CD4-positive, alpha-beta T cell (primary cell): ENCODE measurements around the gene GLYR1. TPM values are rescaled to one million over a fixed set of nuclear protein-coding genes. Genes with fewer than 3 reads are reported as not detected.

ENCODE experiments used
- ATAC-seq: fragments of 200-7000 bp; cut with Tn5 transposase; one replicate; pipeline ENCODE4 v1.10.0; 2022; ENCODE audit warnings: mild to moderate bottlenecking; ENCODE audit not compliant: poor library complexity
- CTCF ChIA-PET: fragments of 350-600 bp; sonication (Branson Sonifier 250); formaldehyde crosslinking; loops from one replicate; lab custom pipeline; 2021; ENCODE audit warnings: antibody characterized with exemption, inconsistent platforms; lab: Charles Lee
- POLR2A ChIA-PET: fragments of 350-600 bp; sonication (Branson Sonifier 250); formaldehyde crosslinking; loops from one replicate; lab custom pipeline; 2021; ENCODE audit warnings: antibody characterized with exemption, inconsistent platforms; lab: Charles Lee
- DNase-seq, 14 experiments: peaks; one replicate each; pipeline ENCODE4 v3.0.0-alpha.2; 2013 to 2020; ENCODE audit warnings: mixed read lengths in 2 of 14
- H3K27ac ChIP-seq, 2 donors: one replicate each; pipeline versions ENCODE4 v1.5.1 to v1.7.0; 2013; ENCODE audit warnings: low read length in 2 of 2, low read depth in 1 of 2, mild to moderate bottlenecking in 1 of 2
- H3K27me3 ChIP-seq, 2 experiments: 1 replicate in 1 of 2; 2 replicates in 1 of 2; pipeline versions ENCODE4 v1.6.1 to v1.7.0; 2013; ENCODE audit warnings: low read length in 2 of 2, control low read depth in 1 of 2, mild to moderate bottlenecking in 1 of 2, moderate library complexity in 1 of 2; ENCODE audit not compliant: insufficient read depth in 2 of 2, control insufficient read depth in 1 of 2
- H3K36me3 ChIP-seq: one replicate; pipeline ENCODE4 v1.6.1; 2013; ENCODE audit warnings: low read length, control low read depth; ENCODE audit not compliant: insufficient read depth
- H3K4me1 ChIP-seq: one replicate; pipeline ENCODE4 v1.6.1; 2013; ENCODE audit warnings: low read length, control low read depth; ENCODE audit not compliant: insufficient read depth
- H3K4me3 ChIP-seq: one replicate; pipeline ENCODE4 v1.5.1; 2013; ENCODE audit warnings: mild to moderate bottlenecking, low read length, moderate library complexity
- H3K9me3 ChIP-seq, 2 experiments: 1 replicate in 1 of 2; 2 replicates in 1 of 2; pipeline versions ENCODE4 v1.6.1 to v1.7.0; 2013; ENCODE audit warnings: low read length in 2 of 2, mild to moderate bottlenecking in 2 of 2, control low read depth in 1 of 2, moderate library complexity in 1 of 2; ENCODE audit not compliant: control insufficient read depth in 1 of 2, insufficient read depth in 1 of 2
- H3K27ac Mint-ChIP-seq: one replicate; pipeline ENCODE4 v1.8.0; 2020; ENCODE audit warnings: mixed read lengths
- H3K27me3 Mint-ChIP-seq: one replicate; pipeline ENCODE4 v1.8.0; 2021; ENCODE audit warnings: mixed read lengths
- H3K36me3 Mint-ChIP-seq: one replicate; pipeline ENCODE4 v1.8.0; 2021; ENCODE audit warnings: low read depth, mixed read lengths
- H3K4me1 Mint-ChIP-seq: one replicate; pipeline ENCODE4 v1.8.0; 2021; ENCODE audit warnings: low read depth, mixed read lengths
- H3K4me3 Mint-ChIP-seq: one replicate; pipeline ENCODE4 v1.8.0; 2020; ENCODE audit warnings: mild to moderate bottlenecking, mixed read lengths
- H3K9me3 Mint-ChIP-seq: one replicate; pipeline ENCODE4 v1.8.0; 2020; ENCODE audit warnings: mixed read lengths
- CTCF ChIP-seq: fragments of 200-600 bp; IDR thresholded peaks from one replicate; pipeline ENCODE4 v1.8.0; 2022; ENCODE audit warnings: antibody characterized with exemption, mild to moderate bottlenecking
- intact Hi-C, 2 experiments: fragments of 100-400 bp; cut with DNase I in 1 of 2; cut with micrococcal nuclease in 1 of 2; formaldehyde crosslinking; loops; one replicate each; pipeline versions ENCODE4 v1.15.1 to v1.9.0; 2023 to 2025; cut with DNase I, micrococcal nuclease
- total RNA-seq, 174 experiments: library from RNA in 2 of 174; stranded (reverse) in 2 of 174; gene quantifications; one replicate each; pipeline ENCODE4 v1.2.3 and lab custom pipeline; 2021 to 2026

Gene GLYR1
- total RNA-seq, 2 experiments from 2014 or later: 71.7 to 77.2 TPM

- ChIA-PET CTCF (no interaction called here), POLR2A (interaction anchor here (0.9 to 3.0 kb wide), 9 partner anchors 9 to 185 kb away, joined by 3 to 38 read pairs (median 4); partner anchors contain the start of genes ANKS3, DNAAF8, GLYR1 and SEPTIN12)
- DNase-seq: peak in 1 of 14 experiments; percentile 45
- Mint-ChIP-seq H3K9me3 (no peaks in the 10 kb centered on the region), H3K36me3 (peaks cover 23% of the 10 kb centered on the region), H3K4me1 (peaks cover 22% of the 10 kb centered on the region), H3K27me3 (no peaks in the 10 kb centered on the region), H3K4me3 (peak overlapping the region; percentile 93), H3K27ac (peak overlapping the region; percentile 96)
- no peak for TF ChIP-seq CTCF
- no peaks in the 10 kb centered on the region for H3K27me3 ChIP-seq
- no peaks in the 10 kb centered on the region for H3K9me3 ChIP-seq
- ATAC-seq: no peak
- H3K27ac ChIP-seq: peak overlapping the region; percentile 91 to 94
- H3K4me1 ChIP-seq: peaks cover 24% of the 10 kb centered on the region
- intact Hi-C loops: loop anchor here in 1 of 2 experiments (10.0 kb wide), 1 partner anchor 187 kb away; the partner anchor contains the start of gene UBALD1
- H3K36me3 ChIP-seq: peaks cover 30% of the 10 kb centered on the region
- H3K4me3 ChIP-seq: peak overlapping the region; percentile 61
Measured at GRCh38 chr16:4801051-4801961, 45.8 kb downstream of the GLYR1 start.

- Histone ChIP-seq H3K4me3 (no peak overlapping the region), H3K27me3 (no peaks in the 10 kb centered on the region), H3K4me1 (peaks cover 24% of the 10 kb centered on the region), H3K27ac (no peak overlapping the region), H3K36me3 (peaks cover 27% of the 10 kb centered on the region), H3K9me3 (no peaks in the 10 kb centered on the region)
- Mint-ChIP-seq H3K4me3 (peak overlapping the region; percentile 81), H3K27me3 (no peaks in the 10 kb centered on the region), H3K36me3 (peaks cover 18% of the 10 kb centered on the region), H3K9me3 (no peaks in the 10 kb centered on the region), H3K27ac (peak overlapping the region; percentile 96), H3K4me1 (peaks cover 22% of the 10 kb centered on the region)
- ChIA-PET CTCF (no interaction called here), POLR2A (interaction anchor here (1.3 to 3.0 kb wide), 2 partner anchors 32 to 66 kb away, joined by 3 to 38 read pairs; partner anchors contain the start of genes ANKS3 and DNAAF8)
- DNase-seq (peak in 1 of 14 experiments; percentile 41), ATAC-seq (no peak)
- no peak for TF ChIP-seq CTCF
- intact Hi-C loops: loop anchor here in 1 of 2 experiments (10.0 kb wide), 1 partner anchor 186 kb away; the partner anchor contains the start of gene UBALD1
Measured at GRCh38 chr16:4800290-4801041, 46.6 kb downstream of the GLYR1 start.

GRCh38 chr16:4799171-4799855 is 47.8 kb downstream of the GLYR1 start:
- no peak overlapping the region for H3K4me3 Mint-ChIP-seq
- ChIA-PET CTCF (no interaction called here), POLR2A (no interaction called here)
- peaks cover 22% of the 10 kb centered on the region for H3K4me1 Mint-ChIP-seq
- Histone ChIP-seq H3K36me3 (peaks cover 16% of the 10 kb centered on the region), H3K4me3 (no peak overlapping the region), H3K27me3 (no peaks in the 10 kb centered on the region), H3K27ac (no peak overlapping the region), H3K9me3 (no peaks in the 10 kb centered on the region), H3K4me1 (peaks cover 24% of the 10 kb centered on the region)
- H3K27ac Mint-ChIP-seq: peak overlapping the region; percentile 44
- TF ChIP-seq CTCF: no peak
- H3K9me3 Mint-ChIP-seq: no peaks in the 10 kb centered on the region
- intact Hi-C loops: no loop called here
- peaks cover 7% of the 10 kb centered on the region for H3K36me3 Mint-ChIP-seq
- no peak for DNase-seq
- no peak for ATAC-seq
- no peaks in the 10 kb centered on the region for H3K27me3 Mint-ChIP-seq
